Natural killer cell treated with Interleukin-12 subunit alpha and Interleukin-12 subunit beta and Interleukin-15 and Interleukin-18, amount 100 ng/mL, for 72 hours (primary cell): ENCODE measurements around the gene PRM2. TPM values are rescaled to one million over a fixed set of nuclear protein-coding genes. Genes with fewer than 3 reads are reported as not detected.

Experiments used
- ATAC-seq, 2 donors: fragments of 150-1000 bp; cut with Tn5 transposase in 1 of 2; sonication (Bioruptor Pico), chemical (Tn5 transposase) in 1 of 2; 2 replicates each; pipeline ENCODE4 v1.10.0; 2021
- DNase-seq: peaks from one replicate; pipeline ENCODE4 v3.0.0; 2022; ENCODE audit warnings: low spot score
- H3K27ac Mint-ChIP-seq, 2 donors: 1 replicate in 1 of 2; 2 replicates in 1 of 2; pipeline ENCODE4 v1.8.0; 2022; ENCODE audit warnings: mixed read lengths in 2 of 2, mild to moderate bottlenecking in 1 of 2, moderate library complexity in 1 of 2
- H3K27me3 Mint-ChIP-seq, 2 donors: 1 replicate in 1 of 2; 2 replicates in 1 of 2; pipeline ENCODE4 v1.8.0; 2022; ENCODE audit warnings: mixed read lengths in 2 of 2
- H3K36me3 Mint-ChIP-seq: one replicate; pipeline ENCODE4 v1.8.0; 2022; ENCODE audit warnings: mixed read lengths
- H3K4me1 Mint-ChIP-seq, 2 donors: 1 replicate in 1 of 2; 2 replicates in 1 of 2; pipeline ENCODE4 v1.8.0; 2022; ENCODE audit warnings: low read depth in 2 of 2, mixed read lengths in 2 of 2, mild to moderate bottlenecking in 1 of 2
- H3K4me3 Mint-ChIP-seq: one replicate; pipeline ENCODE4 v1.8.0; 2022; ENCODE audit warnings: mixed read lengths
- H3K9me3 Mint-ChIP-seq: 2 replicates; pipeline ENCODE4 v1.8.0; 2022; ENCODE audit warnings: mixed read lengths
- total RNA-seq, 2 donors: library from RNA; stranded (reverse); gene quantifications; one replicate each; pipeline ENCODE4 v1.2.3, GENCODE V29; 2022

The PRM2 gene
- total RNA-seq, 2 donors from 2014 or later: not detected

DNA sequence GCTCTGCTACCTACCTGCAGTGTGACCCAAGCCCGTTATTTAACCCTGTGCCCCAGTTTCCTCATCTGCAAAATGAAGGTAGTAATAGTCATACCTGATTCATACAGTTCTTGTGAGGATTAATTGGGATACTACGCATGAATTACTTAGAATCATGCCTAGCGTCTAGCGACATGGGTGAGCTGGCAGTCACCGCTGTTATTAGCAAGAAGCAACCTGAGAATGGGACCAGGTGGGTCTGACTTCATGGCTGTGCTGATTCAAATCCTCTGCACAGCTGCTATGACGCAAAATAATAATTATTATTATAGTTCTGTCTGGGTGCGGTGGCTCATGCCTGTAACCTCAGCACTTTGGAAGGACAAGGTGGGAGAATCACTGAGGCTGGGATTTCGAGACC, 28.1 kb downstream of the PRM2 start:
- Mint-ChIP-seq H3K9me3 (no peaks in the 10 kb centered on the region), H3K27ac (peak overlapping the region; percentile 81 to 99), H3K36me3 (peaks cover 12% of the 10 kb centered on the region), H3K4me3 (no peak overlapping the region), H3K4me1 (peaks cover 52 to 53% of the 10 kb centered on the region in 2 donors), H3K27me3 (no peaks in the 10 kb centered on the region)
- DNase-seq: no peak
- ATAC-seq: no peak

DNA sequence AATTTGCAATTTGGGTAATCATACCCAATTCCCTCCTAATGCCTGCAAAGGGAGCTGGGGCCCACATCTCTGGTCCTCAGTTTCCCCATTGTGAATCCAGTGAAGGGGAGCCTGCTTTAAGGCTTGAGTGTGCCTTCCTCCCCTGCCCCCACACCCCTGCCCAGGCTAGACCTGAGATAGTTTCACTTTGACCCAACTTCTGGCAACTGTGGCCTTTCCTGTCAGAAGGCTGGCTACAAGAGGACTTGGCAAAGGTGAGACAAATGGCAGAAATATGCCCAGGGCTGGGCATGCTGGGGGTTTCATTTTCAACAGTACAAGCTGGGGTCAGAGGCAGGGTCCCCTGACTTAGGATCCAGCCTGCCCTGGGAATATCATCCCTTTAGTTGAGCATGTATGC, 30.3 kb downstream of the PRM2 start:
- peaks cover 6% of the 10 kb centered on the region for H3K36me3 Mint-ChIP-seq
- ATAC-seq (peak; percentile 70 to 76), DNase-seq (peak; percentile 83)
- H3K27me3 Mint-ChIP-seq: no peaks in the 10 kb centered on the region
- no peaks in the 10 kb centered on the region for H3K9me3 Mint-ChIP-seq
- H3K27ac Mint-ChIP-seq: peak overlapping the region; percentile 81 to 99
- H3K4me3 Mint-ChIP-seq: peak overlapping the region; percentile 71
- peaks cover 37 to 39% of the 10 kb centered on the region in 2 donors for H3K4me1 Mint-ChIP-seq

DNA sequence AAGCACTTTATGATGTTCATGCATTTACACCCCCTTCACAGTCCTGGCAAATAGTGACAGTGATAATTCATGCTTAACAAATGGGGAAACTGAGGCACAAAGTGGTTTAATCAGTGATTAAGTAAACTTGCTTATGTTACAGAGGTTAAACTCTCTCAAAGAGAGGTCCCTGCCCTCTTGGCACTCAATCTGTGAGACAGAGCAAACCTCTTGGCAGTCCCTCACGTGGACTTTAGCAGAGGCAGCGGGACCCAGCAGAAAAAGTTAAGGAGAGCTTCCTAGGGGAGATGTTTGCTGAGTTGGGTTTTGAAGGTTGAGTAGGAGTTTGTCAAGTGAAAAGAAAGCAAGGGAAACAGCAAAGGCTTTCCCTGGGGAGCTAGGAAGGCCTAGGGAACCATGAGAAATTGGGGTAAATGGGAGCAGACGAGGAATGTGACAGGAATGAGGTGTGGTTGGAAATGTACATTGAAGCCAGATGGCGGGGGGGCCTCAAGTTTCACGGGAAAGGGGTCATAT, 31.0 kb downstream of the PRM2 start:
- peak overlapping the region; percentile 71 for H3K4me3 Mint-ChIP-seq

DNA sequence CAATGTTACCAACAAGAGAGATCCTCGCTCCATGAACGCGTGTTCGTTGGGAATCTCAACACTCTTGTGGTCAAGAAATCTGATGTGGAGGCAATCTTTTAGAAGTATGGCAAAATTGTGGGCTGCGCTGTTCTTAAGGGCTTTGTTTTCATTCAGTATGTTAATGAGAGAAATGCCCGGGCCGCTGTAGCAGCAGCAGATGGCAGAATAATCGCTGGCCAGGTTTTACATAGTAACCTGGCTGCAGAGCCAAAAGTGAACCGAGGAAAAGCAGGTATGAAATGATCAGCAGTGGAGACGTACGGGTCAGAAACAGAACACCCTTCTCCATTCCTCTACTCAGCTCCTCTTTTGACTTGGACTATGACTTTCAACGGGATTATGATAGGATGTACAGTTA, 33.6 kb downstream of the PRM2 start:
- H3K27me3 Mint-ChIP-seq: no peaks in the 10 kb centered on the region
- ATAC-seq: no peak

More for the DNA sequence above, 31.0 kb downstream of the PRM2 start:
- Mint-ChIP-seq H3K27me3 (no peaks in the 10 kb centered on the region), H3K4me1 (peaks cover 34 to 35% of the 10 kb centered on the region in 2 donors), H3K9me3 (no peaks in the 10 kb centered on the region), H3K27ac (peak overlapping the region; percentile 81 to 99), H3K36me3 (peaks cover under 1% of the 10 kb centered on the region)
- no peak for DNase-seq
- ATAC-seq: no peak

DNA sequence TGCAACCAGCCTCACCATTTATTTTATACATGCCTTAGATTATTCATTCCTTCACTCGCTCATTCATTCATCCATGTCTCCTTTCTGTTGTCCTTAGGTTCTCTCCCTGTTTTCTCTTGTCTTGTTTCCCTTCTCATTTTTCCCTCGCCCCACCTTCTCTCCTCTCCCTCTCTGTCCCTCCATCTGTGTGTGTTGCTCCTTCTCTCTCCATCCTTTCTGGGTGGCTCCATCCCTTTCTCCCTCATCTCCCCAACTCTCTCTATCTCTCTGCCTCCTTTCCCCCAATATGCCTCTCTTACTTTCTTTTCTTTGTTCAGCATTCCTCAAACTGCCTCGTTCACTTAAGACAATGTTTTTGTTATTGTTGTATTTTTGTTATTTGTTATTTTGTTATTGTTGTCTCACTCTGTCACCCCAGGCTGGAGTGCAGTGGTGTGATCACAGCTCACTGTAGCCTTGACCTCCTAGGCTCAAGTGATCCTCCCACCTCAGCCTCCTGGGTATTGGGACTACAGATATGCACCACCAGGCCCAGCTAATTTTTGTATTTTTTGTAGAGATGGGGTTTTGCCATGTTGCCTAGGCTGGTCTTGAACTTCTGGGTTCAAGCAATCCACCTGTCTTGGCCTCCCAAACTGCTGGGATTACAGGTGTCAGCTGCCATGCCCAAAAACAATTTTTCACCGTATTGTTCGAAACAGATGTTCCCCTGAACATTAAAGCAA, 34.6 kb downstream of the PRM2 start:
- no peak for ATAC-seq
- no peak overlapping the region for H3K4me3 Mint-ChIP-seq
- no peak for DNase-seq
- no peaks in the 10 kb centered on the region for H3K36me3 Mint-ChIP-seq
- H3K9me3 Mint-ChIP-seq: no peaks in the 10 kb centered on the region
- H3K27me3 Mint-ChIP-seq: no peaks in the 10 kb centered on the region
- H3K4me1 Mint-ChIP-seq: peaks cover 28 to 49% of the 10 kb centered on the region in 2 donors
- no peak overlapping the region for H3K27ac Mint-ChIP-seq

More for the DNA sequence above, 33.6 kb downstream of the PRM2 start:
- DNase-seq: no peak
- Mint-ChIP-seq H3K4me1 (peaks cover 28 to 50% of the 10 kb centered on the region in 2 donors), H3K27ac (no peak overlapping the region), H3K9me3 (no peaks in the 10 kb centered on the region), H3K36me3 (no peaks in the 10 kb centered on the region), H3K4me3 (no peak overlapping the region)

DNA sequence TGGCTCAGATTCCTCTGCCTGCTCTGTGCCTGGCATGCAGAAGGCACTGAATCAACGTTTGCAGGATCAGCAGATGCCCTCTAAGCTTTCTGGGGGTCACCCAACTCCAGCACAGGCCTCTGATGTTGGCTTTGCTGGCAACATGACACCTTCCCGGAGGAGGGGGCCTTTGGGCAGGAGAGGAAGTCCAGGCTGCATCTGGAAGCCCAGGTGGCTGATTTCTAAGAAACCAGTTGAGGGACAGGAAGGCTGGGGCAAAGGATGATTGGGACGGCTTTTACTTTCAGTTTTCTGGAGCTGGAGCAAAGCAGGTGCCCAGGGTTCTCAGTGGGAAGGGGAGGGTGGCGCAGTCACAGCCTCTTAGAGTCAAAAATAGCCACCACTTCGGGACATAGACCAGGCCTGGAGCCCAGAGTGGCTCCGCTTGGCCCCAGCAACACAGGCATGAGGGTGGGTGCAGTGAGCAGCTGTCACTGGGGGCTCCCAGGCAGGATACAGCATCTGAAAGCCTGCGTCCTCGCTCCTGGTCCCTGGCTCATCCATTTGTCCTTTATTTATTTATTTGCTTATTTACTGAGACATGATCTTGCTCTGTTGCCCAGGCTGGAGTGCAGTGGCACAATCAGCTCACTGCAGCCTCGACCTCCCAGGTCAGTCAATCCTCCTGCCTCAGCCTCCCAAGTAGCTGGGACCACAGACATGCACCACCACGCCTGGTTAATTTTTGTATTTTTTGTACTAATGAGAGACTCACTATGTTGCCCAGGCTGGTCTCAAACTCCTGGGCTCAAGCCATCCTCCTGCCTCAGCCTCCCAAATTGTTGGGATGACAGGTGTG, 35.4 kb downstream of the PRM2 start:
- no peak overlapping the region for H3K27ac Mint-ChIP-seq
- no peak for DNase-seq
- no peaks in the 10 kb centered on the region for H3K36me3 Mint-ChIP-seq
- H3K9me3 Mint-ChIP-seq: no peaks in the 10 kb centered on the region
- ATAC-seq: no peak
- no peak overlapping the region for H3K4me3 Mint-ChIP-seq
- H3K4me1 Mint-ChIP-seq: peaks cover 25 to 44% of the 10 kb centered on the region in 2 donors
- no peaks in the 10 kb centered on the region for H3K27me3 Mint-ChIP-seq

DNA sequence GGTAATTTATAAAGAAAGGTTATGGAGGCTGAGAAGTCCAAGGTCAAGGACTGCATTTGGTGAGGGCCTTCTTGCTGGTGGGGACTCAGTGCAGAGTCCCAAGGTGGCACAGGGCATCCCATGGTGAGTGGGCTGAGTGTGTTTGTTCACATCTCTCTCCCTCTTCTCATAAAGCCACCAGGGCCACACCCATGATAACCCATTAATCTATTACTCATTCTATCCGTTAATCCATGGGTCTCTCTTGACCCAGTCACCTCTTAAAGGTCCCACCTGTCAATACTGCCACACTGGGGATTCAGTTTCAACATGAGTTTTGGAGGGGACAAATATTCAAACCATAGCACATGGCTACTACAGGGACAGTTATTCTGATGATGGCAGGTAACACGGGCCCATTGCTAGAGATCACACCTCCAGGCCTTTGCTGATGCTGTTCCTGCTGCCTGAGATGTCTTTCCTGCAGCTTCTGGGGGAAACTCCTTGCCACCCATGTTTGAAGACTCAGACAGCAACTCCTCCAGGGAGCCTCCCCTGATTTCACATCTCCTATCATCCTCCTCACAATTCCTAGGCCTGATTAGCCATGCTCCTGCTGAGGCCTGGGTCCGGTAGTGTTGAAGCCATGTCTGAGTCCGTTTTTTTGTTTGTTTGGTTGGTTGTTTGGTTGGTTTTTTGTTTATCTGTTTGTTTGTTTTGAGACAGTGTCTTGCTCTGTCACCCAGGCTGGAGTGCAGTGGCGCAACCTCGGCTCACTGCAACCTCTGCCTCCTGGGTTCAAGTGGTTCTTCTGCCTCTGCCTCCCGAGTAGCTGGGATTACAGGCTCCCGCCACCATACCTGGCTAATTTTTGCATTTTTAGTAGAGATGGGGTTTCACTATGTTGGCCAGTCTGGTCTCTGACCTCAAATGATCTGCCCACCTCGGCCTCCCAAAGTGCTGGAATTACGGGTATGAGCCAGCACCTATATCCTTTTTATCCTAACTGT, 36.3 kb downstream of the PRM2 start:
- Mint-ChIP-seq H3K4me3 (no peak overlapping the region), H3K36me3 (no peaks in the 10 kb centered on the region)
- no peak for ATAC-seq

DNA sequence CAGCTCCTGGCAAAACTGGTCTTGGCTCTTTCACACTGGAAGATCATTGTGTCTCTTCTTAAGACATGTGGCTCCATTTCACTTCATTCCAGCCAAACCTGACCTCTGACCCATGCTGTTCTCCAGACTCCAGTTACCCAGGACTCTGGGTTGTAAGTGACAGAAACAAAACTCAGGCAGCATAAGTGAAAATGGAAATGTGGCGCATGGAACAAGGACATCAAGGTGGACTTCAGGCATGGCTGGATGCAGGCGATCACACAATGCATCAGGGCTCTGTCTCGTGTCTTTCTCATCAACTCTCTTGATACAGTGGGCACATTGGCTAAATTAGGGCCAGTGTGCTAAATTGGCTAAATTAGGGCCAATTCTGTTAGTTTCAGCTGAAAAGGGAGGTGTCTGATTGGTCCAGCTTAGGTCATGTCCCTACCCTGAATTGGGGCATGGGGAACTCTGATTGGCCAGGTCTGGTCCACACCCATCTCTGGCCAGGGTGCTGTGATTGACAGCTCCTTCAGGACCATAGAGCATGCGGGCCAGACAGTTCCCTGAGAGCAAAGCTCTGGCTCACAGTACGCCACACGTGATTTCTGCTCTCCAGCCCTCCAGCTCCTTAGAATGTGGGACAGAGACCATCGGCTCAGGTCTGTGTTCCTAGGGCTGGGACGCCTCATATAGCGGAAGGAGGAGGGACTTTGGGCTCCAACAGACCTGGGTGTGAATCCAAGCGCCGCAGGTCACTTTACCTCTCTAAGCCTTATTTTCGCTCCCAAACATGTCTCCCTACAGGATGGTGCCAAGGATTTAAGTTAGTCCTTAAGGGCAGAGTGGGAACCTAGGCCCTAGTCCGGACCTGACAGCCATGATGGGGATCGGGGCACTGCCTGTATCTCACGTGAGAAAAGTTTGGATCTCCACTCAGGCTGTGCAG, 37.7 kb downstream of the PRM2 start:
- H3K36me3 Mint-ChIP-seq: no peaks in the 10 kb centered on the region
- H3K9me3 Mint-ChIP-seq: no peaks in the 10 kb centered on the region
- H3K4me1 Mint-ChIP-seq: peaks cover 33 to 55% of the 10 kb centered on the region in 2 donors
- no peaks in the 10 kb centered on the region for H3K27me3 Mint-ChIP-seq
- DNase-seq: no peak
- peak overlapping the region; percentile 82 to 94 for H3K27ac Mint-ChIP-seq
- peak overlapping the region; percentile 47 for H3K4me3 Mint-ChIP-seq
- no peak for ATAC-seq

More for the DNA sequence above, 36.3 kb downstream of the PRM2 start:
- Mint-ChIP-seq H3K27ac (no peak overlapping the region), H3K27me3 (no peaks in the 10 kb centered on the region), H3K9me3 (no peaks in the 10 kb centered on the region), H3K4me1 (peaks cover 24 to 43% of the 10 kb centered on the region in 2 donors)
- DNase-seq: no peak

DNA sequence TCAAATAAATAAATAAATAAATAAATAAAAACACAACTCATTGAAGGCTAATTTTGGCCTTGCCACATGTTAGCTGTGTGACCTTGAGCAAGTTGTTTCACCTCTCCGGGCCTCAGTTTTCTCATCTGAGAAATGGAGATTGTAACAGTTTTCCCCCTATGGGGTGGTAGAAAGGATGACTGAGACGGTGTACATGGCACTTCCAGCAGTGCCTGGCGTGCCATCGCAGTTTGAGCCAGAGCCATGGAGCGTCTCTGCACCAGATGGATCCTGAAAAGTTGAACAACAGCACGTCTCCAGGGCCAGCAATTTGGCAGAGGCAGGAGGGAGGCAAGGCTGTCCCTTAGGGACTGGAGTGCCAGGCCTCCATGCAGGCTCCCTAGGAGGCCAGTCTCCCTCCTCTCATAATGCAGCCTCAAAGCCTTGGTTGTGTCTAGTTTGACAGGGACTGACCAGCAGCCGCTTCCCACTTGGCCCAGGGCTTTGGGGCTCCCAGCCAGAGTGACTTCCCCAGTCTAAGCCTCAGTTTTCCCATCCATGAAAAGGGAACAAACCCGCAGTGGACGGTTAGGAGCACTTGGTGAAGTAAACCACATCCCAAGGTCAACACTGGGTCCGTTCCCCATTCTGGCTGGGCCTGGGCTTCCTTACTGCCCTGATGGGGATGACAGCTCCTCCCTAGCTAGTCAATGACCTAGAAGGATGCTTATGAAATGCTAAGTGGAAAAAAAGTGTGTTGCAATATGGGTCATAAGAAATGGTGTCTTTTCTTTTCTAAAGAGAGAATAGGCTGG, 39.6 kb downstream of the PRM2 start:
- no peaks in the 10 kb centered on the region for H3K27me3 Mint-ChIP-seq
- peak overlapping the region; percentile 77 for H3K4me3 Mint-ChIP-seq
- ATAC-seq (no peak), DNase-seq (peak; percentile 68)
- H3K27ac Mint-ChIP-seq: peak overlapping the region; percentile 82 to 94
- H3K36me3 Mint-ChIP-seq: no peaks in the 10 kb centered on the region
- H3K9me3 Mint-ChIP-seq: no peaks in the 10 kb centered on the region
- H3K4me1 Mint-ChIP-seq: peaks cover 49 to 73% of the 10 kb centered on the region in 2 donors

DNA sequence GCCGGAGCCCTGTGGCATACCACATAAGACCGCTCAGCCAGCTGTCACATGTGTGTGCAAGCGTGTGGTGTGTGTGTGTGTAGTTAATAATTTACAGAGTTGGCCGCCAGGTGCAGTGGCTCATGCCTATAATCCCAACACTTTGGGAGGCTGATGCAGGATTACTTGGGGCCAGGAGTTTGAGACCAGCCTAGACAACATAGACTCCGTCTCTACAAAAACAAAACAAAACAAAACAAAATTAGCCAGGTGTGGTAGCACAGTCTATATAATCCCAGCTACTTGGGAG, 40.6 kb downstream of the PRM2 start:
- DNase-seq (no peak), ATAC-seq (no peak)
- no peaks in the 10 kb centered on the region for H3K36me3 Mint-ChIP-seq
- peak overlapping the region; percentile 91 for H3K4me3 Mint-ChIP-seq
- no peaks in the 10 kb centered on the region for H3K27me3 Mint-ChIP-seq
- H3K27ac Mint-ChIP-seq: peak overlapping the region; percentile 91 to 94
- peaks cover 56 to 80% of the 10 kb centered on the region in 2 donors for H3K4me1 Mint-ChIP-seq
- H3K9me3 Mint-ChIP-seq: no peaks in the 10 kb centered on the region

DNA sequence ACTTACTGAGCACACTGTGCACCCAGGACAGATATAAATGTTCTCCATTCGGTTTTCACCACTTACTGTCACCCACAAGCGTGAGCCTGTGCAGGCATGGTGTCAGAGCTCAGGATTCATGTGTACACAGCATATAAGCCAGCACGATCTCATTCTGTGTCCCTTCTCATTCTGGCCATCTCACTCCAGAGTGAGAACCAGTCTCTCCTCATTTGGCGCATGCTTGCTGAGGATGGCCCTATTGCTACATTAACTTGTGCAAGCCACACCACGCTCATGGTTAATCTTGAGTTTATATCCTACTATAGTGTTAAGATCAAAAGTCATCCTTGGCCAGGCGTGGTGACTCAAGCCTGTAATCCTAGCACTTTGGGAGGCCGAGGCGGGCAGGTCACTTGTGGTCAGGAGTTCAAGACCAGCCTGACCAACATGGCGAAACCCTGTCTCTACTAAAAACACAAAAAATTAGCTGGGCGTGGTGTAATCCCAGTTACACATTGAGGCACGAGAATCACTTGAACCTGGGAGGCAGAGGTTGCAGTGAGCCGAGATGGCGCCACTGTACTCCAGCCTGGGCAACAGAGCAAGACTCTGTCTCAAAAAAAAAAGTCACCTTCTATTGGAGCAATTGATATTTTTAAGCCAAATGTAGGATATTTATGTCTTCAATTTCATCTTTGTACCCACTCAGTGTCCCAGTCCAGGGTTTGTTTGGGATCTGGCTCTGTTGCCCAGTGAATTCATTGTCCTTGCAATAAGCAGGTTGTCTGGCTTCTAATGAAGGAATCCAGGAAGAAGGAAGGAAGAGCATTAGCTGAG, 41.2 kb downstream of the PRM2 start:
- Mint-ChIP-seq H3K27ac (peak overlapping the region; percentile 91 to 94), H3K4me3 (peak overlapping the region; percentile 91), H3K27me3 (no peaks in the 10 kb centered on the region), H3K4me1 (peaks cover 57 to 75% of the 10 kb centered on the region in 2 donors), H3K36me3 (no peaks in the 10 kb centered on the region), H3K9me3 (no peaks in the 10 kb centered on the region)
- DNase-seq: peak; percentile 87
- peak; percentile 53 to 64 for ATAC-seq
